NCI-H345 treated with DMSO at 0.1 percent for 48 hours (cell line): ENCODE measurements around the gene TMIE.
A peak's percentile ranks its signal among the peaks of the same experiment; 100 is the strongest.
"Not testable (repeated sequence)": the region's sequence is repeated elsewhere in the genome, so short reads cannot be mapped to it uniquely, and the experiment has no call there.

Experiments
- DNase-seq: peaks from one replicate; lab custom pipeline; 2025; ENCODE audit not compliant: unreplicated experiment; lab: John Stamatoyannopoulos, UW

Gene TMIE

DNA sequence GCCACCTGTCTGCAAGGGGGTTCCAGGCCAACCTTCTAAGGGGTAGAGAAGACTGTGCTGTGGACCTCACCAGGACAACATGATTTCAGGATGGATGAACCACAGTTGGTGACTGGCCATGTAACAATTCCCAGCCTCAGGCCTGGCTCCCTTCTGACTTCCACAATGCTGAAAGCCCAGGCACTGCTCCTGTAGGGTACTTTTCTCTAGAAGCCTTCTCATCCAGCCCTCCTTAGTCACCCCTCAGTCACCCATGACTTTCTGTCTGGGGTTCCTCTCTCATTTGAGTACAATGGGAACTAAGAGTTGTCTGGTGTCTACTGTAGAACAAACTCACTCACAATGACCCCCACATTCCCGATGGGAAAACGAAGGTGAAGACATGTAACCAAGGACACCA lies 16.3 kb upstream of the TMIE start:
- DNase-seq, result no peak

DNA sequence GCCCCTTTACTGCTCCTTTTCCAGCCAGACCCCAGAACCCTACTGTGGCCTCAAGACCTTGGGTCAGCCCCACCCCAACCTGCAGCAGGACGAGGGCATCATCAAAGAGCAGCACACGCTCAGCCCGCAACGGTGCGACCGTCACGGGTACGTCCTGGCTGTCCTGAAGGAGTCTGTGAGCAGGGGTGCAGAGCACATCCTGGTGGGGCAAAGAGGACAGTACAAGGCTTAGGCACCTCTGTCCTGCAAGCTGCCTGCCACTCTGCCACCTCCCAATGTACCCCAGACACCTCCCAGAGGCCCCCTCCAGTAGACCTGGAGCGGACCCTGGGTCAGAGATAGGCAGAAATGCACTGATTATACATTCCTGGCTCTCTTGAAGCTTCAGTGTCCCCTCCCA lies 15.7 kb upstream of the TMIE start:
- DNase-seq, result no peak

DNA sequence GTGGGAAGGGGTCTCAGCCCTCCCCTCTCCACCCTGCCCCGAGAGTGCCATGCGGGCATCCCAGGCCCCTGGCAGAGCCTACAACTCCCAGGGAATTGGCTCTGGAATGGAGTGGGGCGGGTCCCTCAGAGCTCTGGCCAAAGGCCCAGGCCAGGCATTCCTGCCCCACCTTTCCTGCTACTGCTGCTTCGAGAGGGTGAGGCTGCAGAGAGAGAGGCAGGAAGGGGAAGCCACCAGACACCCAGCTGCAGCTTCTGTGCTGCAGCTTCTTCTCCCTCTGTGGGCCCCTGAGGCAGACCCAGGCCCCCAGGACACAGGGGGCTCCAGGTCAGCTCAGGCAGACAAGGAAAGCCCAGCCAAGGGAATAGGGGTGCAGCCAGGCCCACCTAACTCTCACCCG lies 10.4 kb upstream of the TMIE start:
- no peak for DNase-seq

DNA sequence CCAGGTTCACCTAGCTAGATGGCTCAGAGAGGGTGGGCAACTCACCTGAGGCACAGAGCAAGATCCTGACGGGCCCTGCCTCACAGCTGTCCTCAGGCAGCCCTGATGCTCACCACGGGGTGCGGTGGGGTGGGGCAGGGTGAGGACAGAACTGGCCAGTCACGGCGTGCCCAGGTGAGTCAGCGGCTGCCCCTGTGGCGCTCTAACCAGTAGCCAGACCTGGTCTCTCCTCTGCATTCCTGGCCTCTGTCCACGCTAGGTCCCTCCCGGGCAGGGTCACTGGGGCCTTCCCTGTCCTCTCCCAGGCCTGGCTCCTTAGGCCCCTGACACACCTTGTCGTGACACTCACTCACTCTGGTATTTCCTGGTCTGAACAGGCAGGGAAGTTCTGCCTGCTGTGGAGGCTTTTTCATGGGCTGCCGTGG lies 8.6 kb upstream of the TMIE start:
- no peak for DNase-seq

DNA sequence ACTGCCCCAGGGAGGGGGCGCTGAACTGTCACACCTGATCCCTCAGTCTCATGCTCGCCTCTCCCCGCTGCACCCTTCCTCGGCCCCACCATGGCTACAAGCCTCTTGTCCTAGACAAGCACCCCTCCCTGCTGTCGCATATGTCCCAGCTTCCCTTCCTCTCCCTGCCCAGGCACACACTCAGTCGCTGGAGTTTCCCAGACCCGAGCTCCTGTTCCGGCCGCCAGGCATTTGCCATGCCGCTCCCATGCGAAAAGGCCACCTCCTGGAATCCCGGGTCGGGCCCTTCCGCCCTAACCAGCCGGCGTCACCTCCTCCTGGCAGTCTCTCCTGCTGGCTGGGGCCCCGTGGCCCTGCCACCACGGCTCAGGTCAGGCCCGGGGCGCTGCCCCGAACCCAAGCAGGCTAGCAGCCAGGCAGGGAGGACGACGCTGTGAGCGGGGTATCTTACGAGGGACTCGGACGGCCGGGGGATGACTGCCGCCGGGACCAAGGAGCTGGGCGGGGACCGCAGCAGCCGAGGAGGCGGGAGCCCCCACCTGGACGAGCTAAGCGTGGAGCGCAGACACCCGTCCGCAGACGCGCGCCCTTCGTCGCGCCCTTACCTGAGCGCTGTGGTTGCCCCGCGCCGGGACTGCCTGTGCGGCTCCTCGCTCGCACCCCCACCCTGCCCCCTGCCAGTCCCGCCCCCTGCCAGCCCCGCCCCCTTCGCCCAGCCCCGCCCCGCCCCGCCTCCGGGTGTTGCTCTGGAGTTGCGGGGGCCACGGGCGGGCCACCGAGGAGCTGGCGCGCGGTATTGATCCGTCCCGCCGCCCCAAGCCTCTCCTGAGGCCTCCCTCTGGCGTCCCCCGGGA lies 7.9 kb upstream of the TMIE start, which contains the start of gene ALS2CL:
Gene ALS2CL (minus strand): TSS at position 642 of the 854 bp plus-strand sequence. CDS start 4,239 bp downstream, outside the sequence.
- DNase-seq, result no peak

DNA sequence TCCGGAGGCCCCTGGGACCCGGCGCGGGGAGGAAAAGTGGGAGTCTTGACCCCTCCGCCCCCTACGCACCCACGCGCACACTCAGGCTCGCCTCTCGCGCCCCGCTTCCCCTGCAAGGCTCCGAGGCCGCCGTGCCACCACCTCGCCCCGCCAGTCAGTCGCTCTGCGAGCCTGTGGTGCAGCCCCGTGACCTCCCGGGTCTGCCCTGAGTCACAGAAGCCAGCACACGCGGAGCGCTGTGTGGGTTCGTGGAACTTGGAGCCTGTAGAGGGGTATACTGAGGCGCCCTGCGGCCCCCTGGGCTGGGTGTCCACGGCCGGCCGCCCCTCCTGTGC lies 7.3 kb upstream of the TMIE start:
- no peak for DNase-seq

DNA sequence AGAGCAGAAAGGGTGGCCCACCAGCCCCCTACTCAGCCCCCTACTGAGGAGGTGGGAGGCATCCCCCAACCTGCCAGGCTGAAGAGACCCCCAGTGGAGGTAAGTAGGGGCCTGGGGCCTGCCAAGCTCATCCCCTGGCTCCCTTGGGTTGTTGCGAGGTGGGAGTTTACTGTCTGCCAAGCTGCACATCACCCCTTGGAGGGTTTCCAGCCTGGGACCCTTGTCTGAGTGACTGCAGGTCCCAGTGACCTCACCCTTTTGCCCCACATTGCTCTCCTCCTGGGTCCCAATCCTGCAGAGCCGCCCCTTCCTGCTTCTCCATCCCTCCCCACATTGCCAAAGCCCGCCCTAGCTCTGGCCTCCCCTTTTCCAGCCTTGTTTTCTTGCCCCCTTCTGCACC lies 6.7 kb upstream of the TMIE start:
- no peak for DNase-seq

DNA sequence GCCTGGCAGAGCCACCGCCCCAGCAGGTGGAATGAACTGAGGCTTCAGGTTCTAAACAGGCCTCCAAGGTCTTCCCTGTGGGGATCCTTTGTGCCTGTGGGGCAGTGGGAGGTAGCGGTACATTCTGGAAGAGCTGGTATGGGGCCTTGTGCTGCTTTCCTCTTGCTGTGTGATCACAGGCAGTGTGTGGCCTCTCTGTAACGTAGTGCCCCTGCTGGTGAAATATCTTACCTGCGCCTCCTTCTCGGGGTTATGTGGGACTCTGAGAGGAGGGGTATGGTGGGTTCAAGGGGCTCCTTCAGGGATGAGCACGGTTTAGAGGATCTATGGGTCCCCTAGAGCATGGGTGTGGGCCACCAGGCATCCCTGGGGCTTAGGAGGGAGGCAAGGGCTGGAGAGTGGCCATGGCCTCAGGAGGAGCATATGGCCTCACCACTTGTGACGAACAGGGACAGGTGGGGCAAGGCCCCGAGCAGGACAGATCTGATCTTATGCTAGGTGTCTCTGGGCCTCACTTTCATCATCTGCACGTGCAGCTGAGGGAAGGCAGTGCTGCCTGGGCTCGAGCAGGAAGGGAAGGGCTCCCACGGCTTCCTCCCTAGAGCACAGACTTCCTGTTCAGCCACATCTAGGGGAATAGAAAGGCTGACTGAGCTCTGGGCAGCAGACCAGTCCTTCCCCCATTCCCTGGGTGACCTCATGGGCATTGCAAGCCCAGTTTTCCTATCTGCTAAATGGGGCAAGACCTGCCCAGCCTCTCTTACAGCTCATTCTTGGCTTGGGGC lies 5.8 kb upstream of the TMIE start:
- no peak for DNase-seq

DNA sequence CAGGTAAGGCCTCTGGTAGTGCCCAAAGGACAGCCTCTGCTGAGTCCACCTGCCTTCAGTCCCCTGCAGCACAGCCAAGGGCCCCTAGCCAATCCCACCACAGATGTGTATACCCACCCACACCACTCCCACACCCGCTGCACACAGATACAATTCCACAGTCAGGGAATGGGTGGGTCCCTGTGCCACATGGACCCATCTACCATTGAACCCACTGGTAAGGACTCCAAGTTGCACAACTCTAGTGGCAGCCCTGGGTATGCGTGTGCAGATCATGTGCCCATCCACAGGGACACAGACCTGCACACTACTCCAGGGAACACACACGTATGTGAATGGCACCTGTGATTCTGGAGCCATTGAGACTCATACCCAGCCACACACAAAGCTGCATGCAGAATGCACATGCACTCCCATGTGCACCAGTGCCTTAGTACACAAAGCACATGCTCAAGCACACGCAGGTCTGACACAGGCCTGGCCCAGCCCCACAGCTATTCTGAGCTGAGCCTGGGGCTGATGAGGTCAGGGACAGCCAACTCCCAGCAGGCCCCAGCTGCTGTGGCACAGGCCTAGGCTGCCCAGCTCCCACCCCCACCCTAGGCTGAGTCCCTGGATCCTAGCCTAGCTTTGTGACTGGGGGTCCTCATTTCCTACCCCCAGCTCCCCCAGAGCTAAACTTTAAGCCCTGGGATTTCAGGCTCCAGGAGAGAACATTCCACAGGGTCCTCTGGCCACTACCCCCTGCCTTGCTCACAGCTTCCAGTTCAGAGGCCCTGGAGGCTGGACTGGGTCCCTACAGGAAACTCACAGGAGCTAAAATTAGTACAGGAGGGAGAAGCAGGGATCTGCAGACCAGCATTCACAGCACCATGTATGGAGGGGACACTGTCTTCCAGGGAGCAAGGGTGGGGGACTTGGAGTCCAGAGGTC lies 5.0 kb upstream of the TMIE start:
- DNase-seq, result no peak

DNA sequence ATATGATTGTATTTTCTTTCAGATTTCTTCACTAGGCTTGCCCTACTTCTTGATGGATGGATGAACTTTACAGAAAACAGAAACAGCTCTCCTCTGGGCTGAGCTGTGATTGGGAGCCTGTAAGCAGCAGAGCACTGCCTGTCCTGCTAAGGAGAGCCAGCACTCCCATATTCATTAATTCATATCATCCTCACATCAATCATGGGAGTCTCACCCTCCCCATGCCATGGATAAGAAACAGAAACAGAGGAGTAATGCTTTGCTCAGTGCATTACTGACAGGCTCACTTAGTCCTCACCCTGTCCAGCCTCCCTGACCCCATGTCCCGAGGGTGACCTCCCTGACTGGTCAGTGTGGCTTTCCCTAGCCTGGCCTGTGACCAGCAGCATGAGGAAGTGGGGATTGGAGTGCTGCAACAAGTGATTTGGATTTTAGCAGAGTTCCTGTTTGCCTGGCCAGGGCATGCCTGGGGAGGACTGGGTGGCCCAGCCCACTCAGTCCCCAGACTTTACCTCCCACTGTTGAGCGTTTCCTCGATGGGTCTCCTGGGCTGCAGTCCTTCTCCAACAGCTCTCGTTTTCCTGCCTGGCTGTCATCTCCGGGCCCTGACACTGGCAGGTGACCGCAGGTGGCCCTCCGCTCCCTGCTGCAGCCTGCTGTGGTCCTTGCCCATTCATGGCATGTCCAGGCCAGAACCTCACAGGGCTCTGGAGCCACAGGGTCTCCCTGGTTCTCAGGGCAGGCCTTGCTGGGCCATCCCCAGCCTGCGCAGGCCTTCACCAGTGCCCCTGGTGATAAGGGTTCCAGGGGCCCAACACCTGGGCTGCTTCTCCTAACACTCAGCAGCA lies 1.3 kb upstream of the TMIE start:
- DNase-seq, result no peak

DNA sequence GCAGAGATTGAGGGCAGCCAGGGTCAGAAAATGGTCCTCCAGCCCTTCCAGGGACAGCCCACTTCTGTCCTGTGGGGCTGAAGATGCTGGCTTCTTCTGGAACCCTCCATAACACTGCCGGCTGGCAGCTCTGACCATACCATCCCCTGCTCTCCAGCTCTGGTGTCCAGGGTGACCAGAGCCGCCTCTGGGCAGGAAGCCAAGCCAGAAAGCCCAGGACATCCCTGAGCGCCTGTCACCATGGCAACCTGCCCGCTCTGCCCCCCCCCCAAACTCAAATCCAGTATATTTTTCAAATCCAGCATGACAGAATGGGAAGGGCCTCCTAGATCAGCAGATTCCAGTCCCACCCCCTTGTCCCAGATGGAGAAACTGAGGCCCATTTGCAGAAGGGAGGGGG lies 420 bp upstream of the TMIE start:
- DNase-seq, result no peak

DNA sequence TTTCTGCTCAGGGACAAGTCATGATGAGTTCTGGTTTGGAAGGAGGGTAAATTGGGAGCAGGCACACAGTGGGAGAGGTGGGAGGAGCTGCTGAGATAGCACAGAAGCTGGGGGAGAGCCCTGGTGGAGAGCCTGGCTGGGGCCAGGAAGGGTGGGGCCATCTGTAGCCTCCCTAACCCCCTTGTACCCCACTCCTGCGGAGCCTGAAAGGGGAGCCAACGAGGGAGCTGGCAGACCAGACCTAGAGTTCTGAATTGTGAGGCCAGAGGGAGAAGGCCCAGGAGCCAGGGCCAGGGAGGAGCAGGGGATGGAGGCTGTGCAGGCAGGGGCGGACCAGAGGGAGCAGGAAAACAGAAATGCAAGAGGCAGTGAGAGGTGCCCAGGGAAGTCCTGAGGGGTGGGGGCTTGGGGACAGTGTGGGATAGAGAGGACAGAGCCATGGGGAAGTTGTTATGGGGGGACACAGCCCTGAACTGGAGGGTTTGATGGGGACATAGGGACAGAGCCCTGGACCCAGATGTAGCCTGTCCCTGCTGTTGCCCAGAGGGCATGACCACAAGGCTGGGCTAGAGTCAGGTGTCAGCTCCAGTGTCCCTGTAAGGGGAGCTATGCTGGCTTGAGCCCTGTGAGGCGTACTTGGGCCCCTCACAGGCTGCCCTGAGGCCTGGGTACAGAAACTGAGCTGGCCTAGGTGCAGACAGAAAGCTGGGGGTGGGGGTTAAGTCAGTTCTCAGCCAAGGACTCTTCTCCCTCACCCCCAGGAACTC lies 1.2 kb downstream of the TMIE start:
- DNase-seq, result no peak

DNA sequence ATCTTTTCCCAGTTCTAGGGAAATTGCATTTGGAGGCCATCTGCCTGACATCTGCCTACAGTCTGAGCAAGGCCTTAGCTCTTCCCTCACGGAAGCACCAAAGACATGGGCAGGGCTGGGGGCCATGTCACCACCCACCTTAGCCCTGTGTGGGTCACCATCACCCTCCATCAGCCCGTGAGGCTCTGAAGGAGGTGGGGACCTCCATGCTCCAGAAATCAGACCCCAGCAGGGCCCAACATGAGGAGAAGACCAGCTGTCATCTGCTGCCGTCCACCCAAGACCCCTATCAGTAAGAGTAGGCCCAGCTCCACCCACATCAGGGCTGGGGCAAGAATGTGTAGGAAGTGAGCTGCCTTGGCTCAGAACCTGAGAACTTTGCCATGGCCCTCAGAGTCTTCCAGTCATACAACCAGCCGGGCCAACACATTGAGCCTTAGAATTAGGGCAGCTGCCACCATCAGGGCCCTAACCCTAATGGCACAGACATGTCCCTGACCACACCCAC lies 1.9 kb downstream of the TMIE start:
- no peak for DNase-seq

DNA sequence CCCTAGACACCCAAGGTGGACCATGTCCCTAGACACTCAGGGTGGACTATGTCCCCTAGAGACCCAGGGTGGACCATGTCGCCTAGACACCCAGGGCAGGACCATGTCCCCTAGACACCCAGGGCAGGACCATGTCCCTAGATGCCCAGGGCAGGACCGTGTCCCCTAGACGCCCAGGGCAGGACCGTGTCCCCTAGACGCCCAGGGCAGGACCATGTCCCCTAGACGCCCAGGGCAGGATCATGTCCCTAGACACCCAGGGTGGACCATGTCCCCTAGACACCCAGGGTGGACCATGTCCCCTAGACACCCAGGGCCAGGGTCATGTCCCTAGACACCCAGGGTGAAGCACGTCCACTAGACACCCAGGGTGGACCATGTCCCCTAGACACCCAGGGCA lies 3.2 kb downstream of the TMIE start:
- DNase-seq, result not testable (repeated sequence)

DNA sequence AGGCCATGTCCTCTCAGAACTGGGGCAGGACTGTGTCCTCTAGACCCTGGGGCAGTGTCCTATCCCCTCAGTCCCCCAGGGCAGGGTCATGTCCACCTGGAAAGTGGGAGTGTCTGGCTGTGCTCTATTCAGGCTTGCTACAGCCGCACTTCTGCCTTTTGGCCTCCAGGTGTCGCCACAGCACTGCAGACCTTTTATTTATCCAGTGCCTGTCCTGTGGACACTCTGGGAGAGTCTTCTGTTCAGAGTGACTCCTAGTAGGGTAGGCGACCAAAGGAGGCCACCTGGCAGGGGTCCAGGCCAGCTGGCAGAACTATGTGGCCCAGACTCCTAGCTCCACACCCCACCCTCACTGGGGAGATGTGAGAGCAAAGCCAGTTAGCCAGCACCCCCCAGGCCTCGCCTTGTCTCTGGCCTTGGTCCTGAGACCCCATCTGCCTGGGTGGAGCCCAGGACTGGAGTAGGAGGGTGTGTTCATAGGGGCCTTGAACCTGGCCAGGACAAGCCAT lies 3.9 kb downstream of the TMIE start:
- peak; percentile 23 for DNase-seq

DNA sequence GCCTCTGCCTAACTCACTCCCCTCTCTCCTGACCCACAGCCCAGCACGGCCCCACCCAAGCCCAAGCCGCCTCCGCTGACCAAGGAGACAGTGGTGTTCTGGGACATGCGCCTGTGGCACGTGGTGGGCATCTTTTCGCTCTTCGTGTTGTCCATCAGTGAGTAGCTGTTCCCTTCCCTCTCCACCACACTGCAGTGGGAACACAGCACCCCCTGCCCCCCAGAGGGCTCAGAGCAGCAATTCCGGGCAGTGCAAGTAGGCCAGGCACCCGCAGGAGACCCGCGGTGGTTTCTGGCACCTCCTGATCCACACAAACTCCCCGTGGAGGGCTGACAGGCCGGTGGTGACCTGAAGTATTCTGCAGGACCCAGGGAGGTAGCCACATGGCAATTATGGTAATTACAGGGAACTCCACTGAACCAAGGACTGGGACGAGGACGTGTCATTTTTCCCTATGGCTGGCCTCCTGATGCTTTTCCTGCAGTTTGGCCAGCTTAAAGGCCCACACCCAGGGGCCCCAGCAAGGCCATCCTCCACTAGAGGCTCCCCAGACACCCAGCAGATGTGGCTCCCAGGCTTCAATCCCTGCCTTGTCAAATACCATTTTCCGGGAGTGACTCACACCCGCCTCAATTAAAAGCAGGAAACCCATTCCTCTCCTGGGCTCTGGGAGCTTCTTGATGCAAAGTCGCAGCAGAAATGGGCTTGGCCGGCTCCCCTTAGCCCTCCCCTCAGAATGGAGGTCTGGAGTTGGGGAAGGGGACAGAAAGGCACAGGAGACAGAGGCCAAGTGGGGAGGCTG lies 4.8 kb downstream of the TMIE start:
- no peak for DNase-seq

DNA sequence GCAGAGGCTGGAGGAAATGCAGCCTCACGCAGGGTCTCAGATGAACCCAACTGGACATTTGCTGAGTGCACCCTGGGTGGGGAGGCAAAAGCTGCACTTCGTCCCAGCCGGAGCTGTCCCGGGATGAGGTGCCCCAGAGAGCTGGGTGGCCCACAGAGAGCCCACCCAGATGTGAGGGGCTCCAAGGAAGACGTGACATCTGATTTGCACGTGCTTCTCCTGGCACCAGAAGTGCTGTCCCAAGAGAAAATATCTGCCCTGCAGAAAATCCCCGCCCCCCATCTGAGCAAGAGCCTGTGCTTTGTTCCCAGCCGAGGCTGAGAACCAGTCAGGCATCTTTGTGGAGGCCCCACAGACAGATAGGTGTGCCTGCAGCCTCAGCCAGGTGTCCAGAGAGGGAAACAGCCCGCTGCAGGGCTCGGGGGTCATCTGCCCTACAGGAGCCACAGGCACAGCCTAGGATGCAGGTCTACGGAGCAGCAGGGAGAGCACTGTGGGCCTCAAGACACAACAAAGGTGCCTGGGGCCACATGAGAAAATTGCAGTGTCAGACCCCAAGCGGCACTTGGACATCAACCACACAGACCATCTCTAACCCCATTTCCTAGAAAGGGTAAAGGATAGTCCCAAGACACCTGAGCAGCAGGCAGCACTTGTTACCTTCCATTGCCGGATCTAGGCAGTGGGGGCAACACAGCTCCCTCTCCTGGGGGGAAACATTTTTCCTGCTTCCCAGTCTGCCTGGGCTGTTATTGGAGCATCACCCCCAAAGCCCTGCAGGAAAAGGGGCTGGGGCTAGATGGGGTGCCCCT lies 5.8 kb downstream of the TMIE start:
- no peak for DNase-seq

DNA sequence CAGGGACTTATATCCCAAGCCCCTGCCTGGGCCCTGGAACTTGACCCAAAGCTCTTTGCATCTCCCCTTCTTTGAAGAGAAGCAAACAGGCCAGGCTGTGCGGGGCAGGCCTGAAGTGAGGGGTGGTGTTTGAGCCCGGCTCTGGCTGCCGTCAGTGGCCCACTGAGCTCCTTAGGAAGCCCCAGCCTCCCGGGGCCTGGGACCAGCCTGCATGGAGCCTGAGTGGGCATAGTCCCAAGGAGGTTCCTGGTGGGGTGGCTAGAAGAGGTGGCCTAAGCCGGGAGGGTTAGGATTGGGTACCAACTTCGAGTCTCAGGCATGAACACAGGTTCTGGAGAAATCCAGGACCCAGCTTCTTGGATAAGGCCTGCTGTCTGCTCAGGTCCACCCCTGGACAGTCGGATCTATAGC lies 6.4 kb downstream of the TMIE start:
- DNase-seq, result no peak
